HG03565 (cell line): Measurements from ENCODE around the gene FAM118A.
"Not testable (repeated sequence)": the region's sequence is repeated elsewhere in the genome, so short reads cannot be mapped to it uniquely, and the experiment has no call there.

Experiments used
- ATAC-seq: cut with Tn5 transposase; IDR thresholded peaks from one replicate; pipeline ENCODE4 v1.9.1; 2021; ENCODE audit warnings: mild to moderate bottlenecking, moderate library complexity; ENCODE audit not compliant: unreplicated experiment

The FAM118A gene

GRCh38 chr22:45329530-45329936 lies 19.8 kb downstream of the FAM118A start:
- ATAC-seq: no peak

GRCh38 chr22:45330548-45330947 lies 20.8 kb downstream of the FAM118A start:
- ATAC-seq: no peak

- ATAC-seq: no peak
Observed at GRCh38 chr22:45331486-45331885, 21.8 kb downstream of the FAM118A start.

GRCh38 chr22:45332001-45332400 lies 22.3 kb downstream of the FAM118A start:
- no peak for ATAC-seq

GRCh38 chr22:45334068-45334467 lies 24.3 kb downstream of the FAM118A start:
- ATAC-seq: no peak

GRCh38 chr22:45334528-45334927 lies 24.8 kb downstream of the FAM118A start:
- ATAC-seq: no peak

- ATAC-seq: no peak
Observed at GRCh38 chr22:45335021-45335818, 25.5 kb downstream of the FAM118A start.

- no peak for ATAC-seq
Observed at GRCh38 chr22:45335854-45336522, 26.3 kb downstream of the FAM118A start.

- ATAC-seq: no peak
Observed at GRCh38 chr22:45336971-45337431, 27.3 kb downstream of the FAM118A start.

- no peak for ATAC-seq
Observed at GRCh38 chr22:45337536-45337935, 27.8 kb downstream of the FAM118A start.

- ATAC-seq: no peak
Observed at GRCh38 chr22:45338795-45339194, 29.1 kb downstream of the FAM118A start.

- ATAC-seq: no peak
Observed at GRCh38 chr22:45340323-45340722, 30.6 kb downstream of the FAM118A start.

GRCh38 chr22:45341498-45341897 lies 31.8 kb downstream of the FAM118A start:
- no peak for ATAC-seq

GRCh38 chr22:45343143-45343542 lies 33.4 kb downstream of the FAM118A start:
- ATAC-seq: no peak

- ATAC-seq: no peak
Observed at GRCh38 chr22:45344334-45344733, 34.6 kb downstream of the FAM118A start.

- no peak for ATAC-seq
Observed at GRCh38 chr22:45349916-45350315, 40.2 kb downstream of the FAM118A start.

- no peak for ATAC-seq
Observed at GRCh38 chr22:45351956-45352355, 42.2 kb downstream of the FAM118A start.

- not testable (repeated sequence) for ATAC-seq
Observed at GRCh38 chr22:45352757-45353156, 43.0 kb downstream of the FAM118A start.

- no peak for ATAC-seq
Observed at GRCh38 chr22:45353786-45354185, 44.1 kb downstream of the FAM118A start.

- no peak for ATAC-seq
Observed at GRCh38 chr22:45357490-45357889, 47.8 kb downstream of the FAM118A start.

- ATAC-seq: no peak
Observed at GRCh38 chr22:45358127-45358526, 48.4 kb downstream of the FAM118A start.

GRCh38 chr22:45359627-45360026 lies 49.9 kb downstream of the FAM118A start:
- no peak for ATAC-seq
